ACC112 (cell line): Measurements from ENCODE around the gene TNRC18.
A peak's percentile ranks its signal among the peaks of the same experiment; 100 is the strongest.
"Not testable (repeated sequence)": the region's sequence is repeated elsewhere in the genome, so short reads cannot be mapped to it uniquely, and the experiment has no call there.

Experiments used
- H2AFZ ChIP-seq: fragments of 200-600 bp; sonication (generic); one replicate; pipeline ENCODE4 v1.6.0; 2017; ENCODE audit warnings: antibody characterized with exemption, low read length; ENCODE audit not compliant: unreplicated experiment
- H3K27ac ChIP-seq: fragments of 200-600 bp; sonication (generic); 2 replicates; pipeline ENCODE4 v1.5.1; 2014; ENCODE audit warnings: low read depth, mild to moderate bottlenecking, antibody characterized with exemption, low read length, moderate library complexity
- H3K27me3 ChIP-seq: fragments of 200-600 bp; sonication (generic); 2 replicates; pipeline ENCODE4 v1.6.1; 2014; ENCODE audit warnings: mild to moderate bottlenecking, antibody characterized with exemption, low read length, moderate library complexity, mixed read lengths; ENCODE audit not compliant: insufficient read depth
- H3K36me3 ChIP-seq: fragments of 200-600 bp; sonication (generic); 2 replicates; pipeline ENCODE4 v1.6.1; 2016; ENCODE audit warnings: mild to moderate bottlenecking, antibody characterized with exemption, low read length, moderate library complexity, mixed read lengths; ENCODE audit not compliant: insufficient read depth
- H3K4me1 ChIP-seq: fragments of 200-600 bp; sonication (generic); one replicate; pipeline ENCODE4 v1.6.1; 2016; ENCODE audit warnings: low read length, mixed read lengths; ENCODE audit not compliant: insufficient read depth, unreplicated experiment, control insufficient read depth
- H3K4me3 ChIP-seq: fragments of 200-600 bp; sonication (generic); 2 replicates; pipeline ENCODE4 v1.5.1; 2014; ENCODE audit warnings: mild to moderate bottlenecking, low read depth, low read length
- H3K79me2 ChIP-seq: fragments of 200-600 bp; sonication (generic); one replicate; pipeline ENCODE4 v1.6.0; 2016; ENCODE audit warnings: low read length; ENCODE audit not compliant: control insufficient read depth, unreplicated experiment, insufficient read depth

The TNRC18 gene, protein sequence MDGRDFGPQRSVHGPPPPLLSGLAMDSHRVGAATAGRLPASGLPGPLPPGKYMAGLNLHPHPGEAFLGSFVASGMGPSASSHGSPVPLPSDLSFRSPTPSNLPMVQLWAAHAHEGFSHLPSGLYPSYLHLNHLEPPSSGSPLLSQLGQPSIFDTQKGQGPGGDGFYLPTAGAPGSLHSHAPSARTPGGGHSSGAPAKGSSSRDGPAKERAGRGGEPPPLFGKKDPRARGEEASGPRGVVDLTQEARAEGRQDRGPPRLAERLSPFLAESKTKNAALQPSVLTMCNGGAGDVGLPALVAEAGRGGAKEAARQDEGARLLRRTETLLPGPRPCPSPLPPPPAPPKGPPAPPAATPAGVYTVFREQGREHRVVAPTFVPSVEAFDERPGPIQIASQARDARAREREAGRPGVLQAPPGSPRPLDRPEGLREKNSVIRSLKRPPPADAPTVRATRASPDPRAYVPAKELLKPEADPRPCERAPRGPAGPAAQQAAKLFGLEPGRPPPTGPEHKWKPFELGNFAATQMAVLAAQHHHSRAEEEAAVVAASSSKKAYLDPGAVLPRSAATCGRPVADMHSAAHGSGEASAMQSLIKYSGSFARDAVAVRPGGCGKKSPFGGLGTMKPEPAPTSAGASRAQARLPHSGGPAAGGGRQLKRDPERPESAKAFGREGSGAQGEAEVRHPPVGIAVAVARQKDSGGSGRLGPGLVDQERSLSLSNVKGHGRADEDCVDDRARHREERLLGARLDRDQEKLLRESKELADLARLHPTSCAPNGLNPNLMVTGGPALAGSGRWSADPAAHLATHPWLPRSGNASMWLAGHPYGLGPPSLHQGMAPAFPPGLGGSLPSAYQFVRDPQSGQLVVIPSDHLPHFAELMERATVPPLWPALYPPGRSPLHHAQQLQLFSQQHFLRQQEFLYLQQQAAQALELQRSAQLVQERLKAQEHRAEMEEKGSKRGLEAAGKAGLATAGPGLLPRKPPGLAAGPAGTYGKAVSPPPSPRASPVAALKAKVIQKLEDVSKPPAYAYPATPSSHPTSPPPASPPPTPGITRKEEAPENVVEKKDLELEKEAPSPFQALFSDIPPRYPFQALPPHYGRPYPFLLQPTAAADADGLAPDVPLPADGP (N-terminal part only)

DNA sequence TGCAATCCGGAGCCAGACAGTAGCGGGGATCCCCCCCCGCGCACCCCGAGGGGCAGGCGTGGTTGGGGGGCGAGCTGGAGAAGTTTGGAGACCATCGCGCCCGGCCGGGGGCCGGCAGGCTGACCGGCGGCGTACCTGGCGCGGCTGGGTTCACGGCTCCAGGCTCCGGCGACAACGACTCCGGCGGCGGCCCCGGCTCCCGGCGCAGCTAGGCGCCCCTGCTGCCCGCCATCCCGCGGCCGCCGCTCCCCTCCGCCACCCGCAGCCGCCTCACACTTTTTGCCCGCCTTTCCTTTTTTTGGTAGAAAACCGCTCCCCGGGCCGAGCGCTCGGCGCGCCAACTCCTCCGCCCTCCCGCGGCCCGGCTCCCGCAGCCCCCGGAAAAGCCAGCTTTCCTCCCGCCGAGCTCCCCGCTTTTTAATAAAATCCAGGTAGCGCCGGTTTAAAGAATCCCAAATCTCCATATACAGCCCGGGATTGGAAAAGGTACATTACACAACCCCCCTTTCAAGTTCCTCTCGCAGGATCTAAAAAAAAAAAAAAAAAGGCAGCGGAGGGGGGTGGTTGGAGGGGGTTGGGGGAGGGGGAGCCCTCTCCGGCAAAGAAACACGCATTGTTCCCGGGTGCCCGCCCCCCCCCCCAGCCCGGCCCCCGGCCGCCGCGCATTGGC lies at the start of gene TNRC18:
TNRC18 (minus strand) TSS at position 529 of the 670 bp plus-strand sequence. CDS start 2,588 bp downstream, outside the sequence.
- Histone ChIP-seq H3K4me1 (peaks cover 9% of the 10 kb centered on the region), H3K36me3 (no peaks in the 10 kb centered on the region), H3K79me2 (peaks cover 82% of the 10 kb centered on the region), H3K4me3 (peak within 1 kb of the TSS; percentile 86), H3K27ac (peak within 1 kb of the TSS; percentile 90), H2AFZ (peak within 1 kb of the TSS; percentile 85), H3K27me3 (no peaks in the 10 kb centered on the region)

DNA sequence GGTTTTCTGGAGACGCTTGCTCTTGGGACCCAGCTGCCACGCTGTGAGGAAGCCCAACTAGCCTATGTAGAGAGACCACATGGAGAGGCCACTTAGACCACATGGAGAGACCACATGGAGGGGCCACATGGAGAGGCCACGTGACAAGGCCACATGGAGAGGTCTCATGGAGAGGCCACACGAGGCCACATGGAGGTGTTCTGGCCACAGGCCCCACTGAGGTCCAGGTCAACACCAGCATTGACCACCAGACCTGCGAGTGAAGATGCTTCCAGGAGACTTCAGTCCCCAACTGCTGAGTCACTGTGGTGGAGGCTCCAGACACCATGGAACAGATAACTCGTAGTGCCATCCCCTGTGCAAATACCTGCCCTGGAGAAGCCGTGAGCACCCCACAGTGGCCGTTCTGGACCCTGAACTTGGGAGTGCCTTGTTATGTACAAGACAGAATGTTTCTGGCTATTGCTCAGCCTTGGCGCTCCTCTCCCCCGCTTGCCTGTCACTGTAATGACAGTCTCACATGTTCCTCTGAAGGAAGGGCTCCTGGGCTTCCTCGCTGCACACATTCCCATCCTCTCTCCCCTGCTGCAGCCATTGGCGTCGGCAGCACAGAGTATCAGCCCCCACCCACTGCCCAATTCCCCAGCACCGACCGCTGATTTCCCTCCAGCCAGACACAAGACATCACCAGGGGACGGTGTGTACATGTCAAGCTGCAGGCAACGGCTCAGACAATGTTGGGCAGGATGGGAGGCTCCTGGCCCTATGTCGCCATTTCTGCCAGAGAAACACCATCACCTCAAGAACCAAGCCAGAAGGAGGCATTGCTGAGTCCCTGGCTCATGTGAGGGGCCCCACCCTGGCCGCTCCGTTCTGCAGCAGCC lies 49.0 kb upstream of the TNRC18 start:
- Histone ChIP-seq H3K27ac (no peak overlapping the region), H3K36me3 (no peaks in the 10 kb centered on the region), H2AFZ (no peak overlapping the region)

DNA sequence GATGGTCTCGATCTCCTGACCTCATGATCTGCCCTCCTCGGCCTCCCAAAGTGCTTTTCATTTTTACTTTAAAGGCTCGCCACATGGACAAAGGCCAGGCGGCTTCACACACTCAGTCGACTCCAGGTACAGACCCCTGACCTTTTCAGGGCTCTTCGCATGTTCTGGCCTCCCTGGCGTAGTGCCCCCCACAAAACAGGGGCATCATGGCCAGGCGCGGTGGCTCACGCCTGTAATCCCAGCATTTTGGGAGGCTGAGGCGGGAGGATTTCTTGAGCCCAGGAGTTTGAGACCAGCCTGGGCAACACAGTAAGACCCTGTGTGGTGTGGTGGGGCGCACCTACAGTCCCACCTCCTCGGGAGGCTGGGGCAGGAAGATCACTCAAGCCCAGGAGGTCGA lies 48.0 kb upstream of the TNRC18 start:
- H3K4me1 ChIP-seq, H3K79me2 ChIP-seq, H3K36me3 ChIP-seq, H3K4me3 ChIP-seq, H3K27ac ChIP-seq, H2AFZ ChIP-seq, H3K27me3 ChIP-seq: not testable (repeated sequence)

More for the DNA sequence above, 49.0 kb upstream of the TNRC18 start:
- Histone ChIP-seq H3K4me1 (no peaks in the 10 kb centered on the region), H3K79me2 (no peaks in the 10 kb centered on the region), H3K4me3 (no peak overlapping the region), H3K27me3 (no peaks in the 10 kb centered on the region)

DNA sequence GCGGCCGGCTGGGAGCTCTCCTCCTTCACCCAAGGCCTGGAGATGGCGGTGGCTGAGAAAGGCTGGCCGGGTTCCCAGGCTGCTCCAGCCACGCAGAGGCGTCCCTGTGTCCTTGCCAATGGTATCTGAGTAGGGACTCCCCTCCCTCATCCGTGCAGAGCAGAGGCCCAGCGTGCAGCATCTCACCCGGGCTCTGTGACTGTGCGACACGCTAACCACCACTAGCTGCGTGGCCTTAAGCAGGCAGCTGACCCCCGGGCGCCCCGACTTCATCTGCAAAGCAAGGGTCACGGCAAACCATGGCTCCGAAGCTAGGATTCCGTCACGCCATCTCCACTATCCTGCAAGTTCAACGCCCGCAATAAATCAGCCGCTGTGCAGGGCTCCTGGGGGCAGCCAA lies 47.2 kb upstream of the TNRC18 start:
- Histone ChIP-seq H2AFZ (no peak overlapping the region), H3K79me2 (no peaks in the 10 kb centered on the region), H3K27ac (no peak overlapping the region), H3K36me3 (no peaks in the 10 kb centered on the region), H3K4me1 (no peaks in the 10 kb centered on the region), H3K27me3 (no peaks in the 10 kb centered on the region), H3K4me3 (no peak overlapping the region)

DNA sequence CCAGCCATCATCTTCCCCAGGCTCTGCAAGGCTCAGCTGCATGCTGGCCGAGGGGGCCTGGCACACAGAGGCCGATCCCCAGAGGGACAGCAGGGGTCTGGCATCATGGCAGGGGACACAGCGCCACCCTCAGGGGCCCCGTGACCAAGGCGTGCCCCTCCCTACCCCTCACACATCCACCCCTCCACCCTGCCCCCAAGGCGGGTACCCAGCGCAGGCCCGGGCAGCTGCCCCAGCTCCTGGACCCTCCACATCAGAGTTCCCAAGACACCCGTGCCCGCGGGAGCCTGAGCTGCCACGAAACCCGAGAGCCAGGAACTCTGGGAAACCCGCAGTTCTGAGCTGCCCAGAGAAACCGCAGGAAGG lies 46.5 kb upstream of the TNRC18 start:
- Histone ChIP-seq H2AFZ (no peak overlapping the region), H3K79me2 (no peaks in the 10 kb centered on the region), H3K27me3 (no peaks in the 10 kb centered on the region), H3K27ac (no peak overlapping the region), H3K36me3 (no peaks in the 10 kb centered on the region), H3K4me1 (no peaks in the 10 kb centered on the region), H3K4me3 (no peak overlapping the region)

DNA sequence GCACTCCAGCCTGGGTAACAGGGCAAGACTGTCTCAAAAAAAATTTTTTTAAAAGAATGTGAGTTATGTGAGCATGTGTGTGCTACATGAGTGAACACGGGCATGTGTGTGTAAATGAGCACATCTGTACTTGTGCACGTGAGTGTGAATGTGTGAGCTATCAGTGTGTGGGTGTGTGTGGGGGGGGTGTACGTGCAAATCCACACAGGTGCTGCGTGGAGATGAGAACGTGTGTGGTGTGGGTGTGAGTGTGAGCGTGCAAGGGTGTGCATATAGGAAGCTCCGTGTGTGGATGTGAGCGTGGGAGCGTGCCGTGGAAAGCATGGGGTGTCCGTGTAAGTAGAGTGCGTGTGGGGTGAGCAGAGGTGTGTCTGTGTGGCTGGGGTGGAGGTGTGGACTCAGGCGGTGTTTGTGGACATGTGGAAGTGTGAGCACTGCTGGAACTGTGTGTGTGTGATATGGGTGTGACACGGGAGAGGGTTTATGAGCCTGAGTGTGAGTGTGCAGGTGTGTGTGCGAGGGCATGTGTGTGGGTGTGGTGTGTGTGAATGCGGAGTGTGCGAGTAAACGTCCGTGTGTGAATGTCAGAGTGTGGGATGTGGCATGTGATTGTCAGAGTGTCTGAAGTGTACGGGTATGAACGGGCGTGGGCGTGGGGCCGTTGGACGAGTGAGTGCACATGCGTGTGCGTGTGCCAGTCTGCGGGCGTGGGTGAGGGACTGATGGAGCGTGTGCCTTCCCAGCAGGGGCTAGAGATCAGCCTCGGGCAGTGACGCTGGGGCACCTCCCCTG lies 45.9 kb upstream of the TNRC18 start:
- Histone ChIP-seq H3K27ac (no peak overlapping the region), H3K79me2 (no peaks in the 10 kb centered on the region), H3K36me3 (no peaks in the 10 kb centered on the region), H2AFZ (no peak overlapping the region), H3K4me3 (no peak overlapping the region), H3K4me1 (no peaks in the 10 kb centered on the region), H3K27me3 (no peaks in the 10 kb centered on the region)

DNA sequence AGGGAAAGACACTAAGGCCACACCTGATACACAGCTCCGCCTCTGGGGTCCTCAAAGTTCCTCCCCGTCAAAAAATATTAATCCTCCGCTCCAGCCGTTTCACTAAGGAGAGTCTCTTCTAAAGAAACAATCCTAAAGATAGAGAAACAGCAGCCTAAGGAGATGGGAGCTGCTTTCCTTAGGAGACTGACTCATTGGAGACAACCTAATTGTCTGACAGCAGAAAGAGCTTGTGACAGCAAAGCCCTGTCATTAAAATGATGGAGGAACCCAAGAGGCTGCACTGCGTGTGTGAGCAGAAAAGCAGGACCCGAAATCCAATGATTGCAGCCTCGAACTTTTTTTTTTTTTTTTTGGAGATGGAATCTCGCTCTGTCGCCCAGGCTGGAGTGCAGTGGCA lies 44.0 kb upstream of the TNRC18 start:
- no peaks in the 10 kb centered on the region for H3K79me2 ChIP-seq
- H3K4me3 ChIP-seq: no peak overlapping the region
- no peak overlapping the region for H3K27ac ChIP-seq
- H3K4me1 ChIP-seq: no peaks in the 10 kb centered on the region
- H2AFZ ChIP-seq: no peak overlapping the region
- H3K27me3 ChIP-seq: no peaks in the 10 kb centered on the region
- H3K36me3 ChIP-seq: no peaks in the 10 kb centered on the region

DNA sequence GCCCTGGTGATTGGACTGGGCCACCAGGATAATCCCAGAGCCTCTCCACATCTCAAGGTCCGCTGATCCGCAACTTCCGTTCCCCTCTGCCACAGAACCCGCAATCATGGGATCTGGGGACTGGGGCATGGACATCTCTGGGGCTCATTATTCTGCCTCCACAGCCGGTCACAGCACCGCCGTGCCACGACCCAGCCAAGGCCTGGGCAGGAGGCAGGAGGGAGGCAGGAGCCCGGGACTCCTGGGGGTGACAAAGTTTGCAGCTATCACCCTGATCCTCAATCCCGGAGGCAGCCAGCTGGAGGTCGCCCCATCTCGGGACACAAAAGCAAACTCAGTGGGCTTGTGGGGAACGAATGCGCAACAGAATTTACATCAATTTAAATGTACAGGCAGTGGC lies 42.9 kb upstream of the TNRC18 start:
- H3K36me3 ChIP-seq: no peaks in the 10 kb centered on the region
- no peak overlapping the region for H3K4me3 ChIP-seq
- no peak overlapping the region for H2AFZ ChIP-seq
- H3K27ac ChIP-seq: no peak overlapping the region
- no peaks in the 10 kb centered on the region for H3K4me1 ChIP-seq
- no peaks in the 10 kb centered on the region for H3K79me2 ChIP-seq
- H3K27me3 ChIP-seq: no peaks in the 10 kb centered on the region

DNA sequence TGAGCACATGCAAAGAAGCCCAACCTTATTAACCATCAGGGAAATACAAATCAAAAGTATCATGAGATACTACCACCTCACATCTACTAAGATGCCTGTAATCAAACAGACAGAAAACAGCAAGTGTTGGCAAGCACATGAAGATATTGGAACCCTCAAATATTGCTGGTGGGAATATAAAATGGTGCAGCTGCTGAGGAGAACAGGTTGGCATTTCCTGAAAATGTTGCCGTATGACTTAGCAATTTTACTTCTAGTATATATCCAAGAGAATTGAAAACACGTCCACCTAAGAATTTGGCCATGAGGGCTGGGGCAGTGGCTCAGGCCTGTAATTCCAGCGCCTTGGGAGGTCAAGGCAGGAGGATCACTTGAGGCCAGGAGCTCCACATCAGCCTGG lies 39.4 kb upstream of the TNRC18 start:
- Histone ChIP-seq H3K27me3 (no peaks in the 10 kb centered on the region), H3K36me3 (no peaks in the 10 kb centered on the region), H3K4me3 (no peak overlapping the region), H2AFZ (no peak overlapping the region), H3K27ac (no peak overlapping the region), H3K4me1 (no peaks in the 10 kb centered on the region), H3K79me2 (no peaks in the 10 kb centered on the region)
